Lower lobe of right lung (tissue), 2 donors: ENCODE measurements around the gene MFNG. TPM values are rescaled to one million over a fixed set of nuclear protein-coding genes. Genes with fewer than 3 reads are reported as not detected.
A peak's percentile ranks its signal among the peaks of the same experiment; 100 is the strongest.
"Not testable (repeated sequence)": the region's sequence is repeated elsewhere in the genome, so short reads cannot be mapped to it uniquely, and the experiment has no call there.

Experiments
- ATAC-seq, 2 donors: fragments of 200-7000 bp; cut with Tn5 transposase; one replicate each; pipeline ENCODE4 v1.9.1; 2020 to 2022; ENCODE audit warnings: mild to moderate bottlenecking in 2 of 2, moderate library complexity in 2 of 2
- DNase-seq: peaks from one replicate; pipeline ENCODE4 v3.0.0-alpha.2; 2020
- H3K27ac ChIP-seq: fragments of 200-600 bp; one replicate; pipeline ENCODE4 v1.8.0; 2022
- H3K27me3 ChIP-seq: fragments of 200-600 bp; one replicate; pipeline ENCODE4 v1.8.0; 2022; ENCODE audit warnings: low read depth
- H3K36me3 ChIP-seq: fragments of 200-600 bp; one replicate; pipeline ENCODE4 v1.8.0; 2022; ENCODE audit warnings: mild to moderate bottlenecking
- H3K4me1 ChIP-seq: fragments of 200-600 bp; one replicate; pipeline ENCODE4 v1.8.0; 2022
- H3K4me3 ChIP-seq: fragments of 200-600 bp; one replicate; pipeline ENCODE4 v1.8.0; 2022; ENCODE audit warnings: mild to moderate bottlenecking
- H3K9me3 ChIP-seq: fragments of 200-600 bp; one replicate; pipeline ENCODE4 v1.8.0; 2022
- CTCF ChIP-seq: fragments of 200-600 bp; IDR thresholded peaks from one replicate; pipeline ENCODE4 v1.8.0; 2022; ENCODE audit warnings: antibody characterized with exemption, mild to moderate bottlenecking
- intact Hi-C: fragments of 100-400 bp; cut with DNase I; formaldehyde crosslinking; loops from one replicate; pipeline ENCODE4 v1.11.0; 2022
- long read RNA-seq: library from polyadenylated mRNA; unstranded; transcript quantifications from one replicate; pipeline ENCODE4 v2.0.0, GENCODE V29; 2021
- total RNA-seq: library from RNA; stranded (reverse); fragmentation: NEBNext Ultra II Directional; extraction: Animal tissue kit (Norgen Biotek cat#: 25700); gene quantifications from one replicate; pipeline ENCODE4 v1.2.1, GENCODE V29; 2021
- donor health status: DM: no; HTN: yes; CAD: no; lungs with severe emphysema.

Gene MFNG, protein sequence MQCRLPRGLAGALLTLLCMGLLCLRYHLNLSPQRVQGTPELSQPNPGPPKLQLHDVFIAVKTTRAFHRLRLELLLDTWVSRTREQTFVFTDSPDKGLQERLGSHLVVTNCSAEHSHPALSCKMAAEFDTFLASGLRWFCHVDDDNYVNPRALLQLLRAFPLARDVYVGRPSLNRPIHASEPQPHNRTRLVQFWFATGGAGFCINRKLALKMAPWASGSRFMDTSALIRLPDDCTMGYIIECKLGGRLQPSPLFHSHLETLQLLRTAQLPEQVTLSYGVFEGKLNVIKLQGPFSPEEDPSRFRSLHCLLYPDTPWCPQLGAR
- total RNA-seq: 71.0 TPM
- long read RNA-seq, transcript MFNG-201 (8 exons, 2,088 nt): major isoform, 180 of 229 reads
- long read RNA-seq, partial matches to known transcripts: 4 of 229 reads
- long read RNA-seq, other reads (novel, unspliced or antisense): 42 of 229 reads

DNA sequence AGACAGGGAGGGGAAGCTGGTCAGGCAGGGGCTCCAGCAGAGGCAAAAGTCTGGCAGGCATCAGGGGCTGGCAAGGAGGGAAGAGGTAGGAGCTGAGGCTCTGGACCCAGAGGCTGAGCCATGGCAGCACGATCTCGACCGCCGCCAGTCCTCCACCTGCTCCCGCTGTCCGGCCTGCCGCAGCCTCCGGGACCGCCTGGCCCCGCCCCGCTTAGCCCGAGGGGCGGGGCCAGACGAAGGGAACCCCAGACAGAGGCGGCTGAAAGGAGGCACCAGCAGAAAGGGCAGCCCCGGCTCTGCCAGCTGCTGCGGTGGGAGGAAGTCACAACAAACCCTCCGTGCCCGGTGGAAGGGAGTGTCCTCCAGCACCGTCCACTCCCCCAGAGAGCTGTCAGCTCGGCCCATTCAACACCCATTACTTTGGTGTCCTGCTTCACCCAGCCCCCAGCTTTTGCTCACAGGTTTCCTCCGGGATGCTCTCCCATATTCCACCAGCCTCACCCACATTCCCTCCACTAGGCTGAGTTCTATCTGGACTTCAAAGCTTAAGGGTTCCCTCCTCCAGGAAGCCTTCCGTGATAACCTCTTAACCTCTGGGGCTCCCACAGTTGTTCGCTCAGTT lies at the start of gene MFNG:
TSS of gene MFNG (minus strand) at position 161 of the 622 bp plus-strand sequence. CDS start 207 bp downstream, outside the sequence.
- peak; percentile 90 for DNase-seq
- intact Hi-C loops: no loop called here
- peaks cover 38% of the 10 kb centered on the region for H3K4me1 ChIP-seq
- H3K27ac ChIP-seq: peak within 1 kb of the TSS; percentile 90
- ATAC-seq: peak; percentile 84 to 86
- H3K36me3 ChIP-seq: no peaks in the 10 kb centered on the region
- no peaks in the 10 kb centered on the region for H3K9me3 ChIP-seq
- TF ChIP-seq CTCF: no peak
- peak within 1 kb of the TSS; percentile 72 for H3K4me3 ChIP-seq
- H3K27me3 ChIP-seq: no peaks in the 10 kb centered on the region

DNA sequence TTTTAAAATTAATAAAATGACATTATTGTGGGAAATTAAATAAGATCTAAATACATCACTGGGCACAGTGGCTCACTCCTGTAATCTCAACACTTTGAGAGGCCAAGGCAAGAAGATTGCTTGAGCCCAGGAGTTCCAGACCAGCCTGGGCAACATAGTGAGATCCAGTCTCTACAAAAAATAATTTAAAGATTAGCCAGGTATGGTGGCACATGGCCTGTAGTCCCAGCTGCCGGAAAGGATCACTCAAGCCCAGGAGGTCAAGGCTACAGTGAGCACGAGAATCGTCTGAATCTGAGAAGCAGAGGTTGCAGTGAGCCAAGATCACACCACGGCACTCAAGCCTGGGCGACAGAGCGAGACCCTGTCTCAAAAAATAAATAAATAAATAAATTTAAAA lies 49.0 kb upstream of the MFNG start:
- peaks cover 26% of the 10 kb centered on the region for H3K4me1 ChIP-seq
- TF ChIP-seq CTCF: no peak
- no peak for ATAC-seq
- intact Hi-C loops: no loop called here
- no peak overlapping the region for H3K4me3 ChIP-seq
- no peak for DNase-seq
- no peaks in the 10 kb centered on the region for H3K9me3 ChIP-seq
- H3K27me3 ChIP-seq: no peaks in the 10 kb centered on the region
- H3K36me3 ChIP-seq: no peaks in the 10 kb centered on the region
- no peak overlapping the region for H3K27ac ChIP-seq

- DNase-seq (no peak), ATAC-seq (no peak)
- Histone ChIP-seq H3K9me3 (no peaks in the 10 kb centered on the region), H3K4me1 (peaks cover 25% of the 10 kb centered on the region), H3K4me3 (no peak overlapping the region), H3K27ac (no peak overlapping the region), H3K36me3 (no peaks in the 10 kb centered on the region), H3K27me3 (no peaks in the 10 kb centered on the region)
- intact Hi-C loops: no loop called here
- no peak for TF ChIP-seq CTCF
Observed at GRCh38 chr22:37534445-37534844, 48.3 kb upstream of the MFNG start.

DNA sequence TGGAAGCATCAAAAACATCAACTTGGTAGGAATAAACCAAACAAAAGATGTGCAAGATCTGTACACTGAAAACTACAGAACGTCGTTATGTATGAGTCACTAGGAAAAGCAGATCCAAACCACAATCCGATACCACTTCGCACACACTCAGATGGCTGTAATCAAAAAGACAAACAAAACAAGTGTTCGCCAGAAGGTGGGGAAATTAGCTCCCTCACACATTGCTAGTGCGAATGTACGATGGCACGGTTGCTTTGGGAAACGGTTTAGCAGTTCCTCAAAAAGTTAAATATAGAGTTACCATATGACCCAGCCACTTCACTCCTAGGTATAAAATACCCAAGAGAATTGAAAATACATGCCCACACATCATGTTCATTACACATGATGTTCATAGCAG lies 47.8 kb upstream of the MFNG start:
- Histone ChIP-seq H3K36me3 (no peaks in the 10 kb centered on the region), H3K27ac (no peak overlapping the region), H3K9me3 (no peaks in the 10 kb centered on the region), H3K4me1 (peaks cover 21% of the 10 kb centered on the region), H3K4me3 (no peak overlapping the region), H3K27me3 (no peaks in the 10 kb centered on the region)
- intact Hi-C loops: no loop called here
- DNase-seq (no peak), ATAC-seq (peak; percentile 49 to 71)
- no peak for TF ChIP-seq CTCF

GRCh38 chr22:37529652-37530345 lies 43.6 kb upstream of the MFNG start:
- H3K4me1 ChIP-seq: peaks cover 21% of the 10 kb centered on the region
- H3K36me3 ChIP-seq: no peaks in the 10 kb centered on the region
- no peak for ATAC-seq
- no peak for DNase-seq
- no peak overlapping the region for H3K4me3 ChIP-seq
- H3K27me3 ChIP-seq: no peaks in the 10 kb centered on the region
- H3K9me3 ChIP-seq: no peaks in the 10 kb centered on the region
- no peak overlapping the region for H3K27ac ChIP-seq
- TF ChIP-seq CTCF: no peak
- intact Hi-C loops: no loop called here

- H3K4me1 ChIP-seq, H3K27me3 ChIP-seq, H3K4me3 ChIP-seq, H3K9me3 ChIP-seq, H3K27ac ChIP-seq, intact Hi-C loops, DNase-seq, H3K36me3 ChIP-seq, ATAC-seq: not testable (repeated sequence)
Observed at GRCh38 chr22:37527952-37528351, 41.8 kb upstream of the MFNG start.

GRCh38 chr22:37527081-37527752 lies 41.0 kb upstream of the MFNG start:
- H3K4me1 ChIP-seq, intact Hi-C loops, H3K27me3 ChIP-seq, H3K9me3 ChIP-seq, H3K4me3 ChIP-seq, ATAC-seq, H3K27ac ChIP-seq, DNase-seq, H3K36me3 ChIP-seq: not testable (repeated sequence)
